ENCODE data around the gene DMD.
"Not testable (repeated sequence)": the region's sequence is repeated elsewhere in the genome, so short reads cannot be mapped to it uniquely, and the experiment has no call there.

DMD gene

DNA sequence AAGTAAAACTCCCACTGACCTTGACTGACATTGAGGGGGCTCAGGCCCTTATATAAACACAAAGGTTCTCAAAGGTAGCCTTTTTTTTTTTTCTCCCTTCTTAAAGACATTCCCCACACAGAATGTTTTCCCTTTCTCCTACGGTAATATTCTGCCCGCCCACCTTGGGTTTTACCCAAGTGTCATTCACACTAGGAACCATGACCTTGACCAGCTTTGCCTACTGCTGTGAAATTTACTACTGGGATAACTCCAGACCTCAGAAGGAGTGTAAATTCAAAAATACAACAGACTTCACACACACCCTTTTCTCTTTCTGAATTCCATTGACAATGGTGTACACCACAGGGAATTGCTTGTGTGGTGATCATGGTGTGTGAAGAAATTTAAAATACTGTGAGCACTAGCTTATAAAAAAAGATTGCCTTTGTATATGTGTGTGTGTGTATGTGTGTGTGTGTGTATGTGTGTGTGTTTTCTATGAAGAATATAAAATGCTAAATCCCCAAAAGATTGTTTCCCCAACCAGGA lies 1550.0 kb downstream of the DMD start:
- no peak for DNase-seq

DNA sequence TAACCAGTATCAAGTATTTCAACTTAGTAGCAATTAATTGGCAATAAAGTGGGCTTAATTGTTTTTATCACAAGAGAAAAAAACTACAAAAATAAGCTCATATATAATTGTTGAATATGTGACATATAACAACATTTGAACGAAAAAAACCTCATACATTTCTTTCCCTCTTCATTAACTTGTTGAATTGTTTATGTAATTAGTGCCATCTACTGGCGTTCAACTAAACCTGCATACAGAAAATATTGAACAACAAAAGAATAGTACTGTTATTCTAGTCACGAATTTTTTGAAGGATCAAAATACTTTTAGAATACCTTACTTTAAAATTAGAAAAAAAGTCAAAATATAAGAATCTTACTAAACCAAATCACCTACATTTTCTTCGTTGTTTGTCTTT lies 1553.0 kb downstream of the DMD start:
- DNase-seq = no peak

DNA sequence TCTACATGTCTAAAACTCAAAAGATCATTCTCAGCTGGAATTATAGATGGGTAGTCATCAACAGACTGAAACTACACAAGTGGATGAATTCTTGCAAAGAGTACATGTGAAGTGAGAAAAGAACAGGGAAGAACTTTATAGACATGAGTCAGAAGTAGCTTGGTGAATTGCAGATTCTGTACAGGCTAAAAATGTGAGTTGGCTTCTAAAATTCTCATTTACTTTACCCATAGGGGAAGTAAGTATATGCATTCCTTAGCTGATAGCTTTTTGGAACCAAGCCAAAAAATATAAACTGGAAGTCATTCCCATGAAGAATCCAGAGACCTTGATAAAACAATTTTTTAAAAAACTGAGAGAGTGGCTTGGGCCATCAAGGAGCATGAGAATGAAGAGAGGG lies 1555.3 kb downstream of the DMD start:
- DNase-seq = no peak

DNA sequence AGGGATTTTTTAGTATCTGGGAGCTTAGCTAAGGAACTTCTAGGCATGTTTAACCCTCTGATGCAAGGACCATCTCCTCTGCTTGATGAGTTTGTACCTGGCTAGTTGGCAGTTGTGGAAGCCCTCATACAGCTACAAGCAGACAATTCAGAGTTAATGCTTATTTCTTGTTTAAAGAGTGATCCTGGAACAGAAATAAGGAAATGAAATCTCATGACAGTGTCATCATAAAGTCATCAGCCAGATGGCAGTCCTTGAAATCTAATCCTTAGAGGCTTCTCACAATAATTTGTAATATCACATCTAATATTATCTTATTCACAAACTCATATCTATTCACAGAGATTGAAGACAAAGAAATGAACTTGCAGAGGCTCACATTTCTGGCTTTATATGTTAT lies 1557.9 kb downstream of the DMD start:
- no peak for DNase-seq

DNA sequence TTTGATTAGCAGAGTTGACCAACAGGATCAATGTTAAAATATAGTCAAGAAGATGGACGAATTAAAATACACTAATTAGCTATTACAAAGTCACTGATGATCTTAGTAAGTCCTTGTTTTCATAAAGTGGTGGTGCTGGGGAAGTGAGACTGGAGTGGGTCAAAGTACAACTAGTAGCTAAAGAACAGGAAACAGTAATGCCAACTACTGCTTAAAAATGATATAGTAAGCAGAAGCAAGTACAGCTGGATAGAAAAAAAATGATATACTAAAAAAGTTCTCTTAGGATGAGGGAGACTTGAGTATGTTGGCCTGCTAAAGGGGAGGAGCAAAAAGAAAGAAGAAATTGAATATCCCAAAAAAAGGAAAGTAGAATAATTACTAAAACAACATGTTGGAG lies 1558.7 kb downstream of the DMD start:
- no peak for DNase-seq

DNA sequence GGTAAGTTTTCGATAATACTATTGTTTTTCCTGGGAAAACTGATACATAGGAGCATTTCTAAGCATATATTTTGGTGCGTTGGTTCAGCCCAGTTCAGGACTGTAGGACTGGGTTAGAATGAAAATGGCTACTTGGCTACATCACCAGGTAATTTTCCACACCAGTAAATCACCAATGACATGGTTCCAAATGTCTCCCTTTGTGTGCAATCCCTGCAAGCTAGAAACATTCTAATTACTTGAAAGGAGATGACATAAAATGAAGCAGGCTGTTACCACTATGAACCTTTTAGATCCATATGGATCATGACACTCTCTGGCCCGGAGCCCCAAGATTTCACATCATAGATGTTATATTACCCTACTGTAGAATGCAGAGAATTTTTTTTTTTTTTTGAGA lies 1562.1 kb downstream of the DMD start:
- DNase-seq = no peak

DNA sequence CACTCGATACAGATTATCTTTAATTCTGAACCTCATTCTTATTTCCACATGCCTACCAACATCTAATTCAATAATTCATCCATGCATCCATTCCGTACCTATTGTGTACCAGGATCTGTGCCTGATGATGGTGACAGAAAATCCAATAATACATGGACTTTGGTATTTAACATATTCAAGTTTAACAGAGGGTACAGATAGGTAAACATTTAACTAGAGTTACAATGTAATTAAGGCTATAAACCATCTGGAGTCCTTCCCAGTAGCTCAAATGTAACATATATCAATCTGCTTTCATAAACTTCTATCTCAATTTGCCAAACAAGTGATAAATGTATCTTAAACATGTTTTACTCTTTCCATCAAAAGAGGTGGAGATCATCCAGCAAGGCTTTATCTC lies 1578.0 kb downstream of the DMD start:
- no peak for DNase-seq

DNA sequence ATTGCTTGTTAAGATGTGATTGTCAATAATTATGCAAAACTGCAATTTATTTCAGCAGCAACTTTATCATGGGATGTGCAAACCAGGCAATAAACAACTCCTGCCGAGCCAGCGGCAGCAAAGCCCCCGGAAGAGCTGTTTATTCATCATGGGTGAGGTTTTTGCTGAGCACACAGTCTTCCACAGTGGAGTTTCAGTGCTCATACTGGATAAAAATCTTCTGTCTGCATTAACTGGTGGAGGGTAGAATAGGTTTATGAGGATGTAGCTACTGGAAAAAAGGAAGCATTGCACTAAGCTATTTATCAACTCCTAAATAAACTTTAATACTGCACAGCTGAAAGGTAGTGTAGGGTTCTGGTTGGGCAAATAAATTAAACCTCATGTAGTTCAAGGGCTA lies 1582.2 kb downstream of the DMD start:
- no peak for DNase-seq

DNA sequence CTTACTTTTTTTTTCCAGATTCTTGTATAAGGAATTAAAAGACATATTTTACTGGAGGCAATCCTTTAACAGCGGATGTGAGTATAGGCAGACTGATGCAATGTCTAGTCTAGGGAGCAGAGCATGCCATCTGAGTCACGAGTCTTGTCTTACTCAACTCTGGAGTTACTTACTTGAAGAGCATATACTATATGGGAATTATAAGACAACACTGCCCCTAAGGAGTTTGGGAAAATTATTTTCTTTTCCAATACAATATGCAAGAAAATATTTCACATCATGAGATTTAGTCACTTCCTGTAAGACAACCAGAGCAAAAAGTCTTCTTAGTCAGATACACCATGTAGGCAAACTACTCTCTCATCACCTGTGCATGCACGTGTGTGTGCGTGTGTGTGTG lies 1602.2 kb downstream of the DMD start:
- no peak for DNase-seq

DNA sequence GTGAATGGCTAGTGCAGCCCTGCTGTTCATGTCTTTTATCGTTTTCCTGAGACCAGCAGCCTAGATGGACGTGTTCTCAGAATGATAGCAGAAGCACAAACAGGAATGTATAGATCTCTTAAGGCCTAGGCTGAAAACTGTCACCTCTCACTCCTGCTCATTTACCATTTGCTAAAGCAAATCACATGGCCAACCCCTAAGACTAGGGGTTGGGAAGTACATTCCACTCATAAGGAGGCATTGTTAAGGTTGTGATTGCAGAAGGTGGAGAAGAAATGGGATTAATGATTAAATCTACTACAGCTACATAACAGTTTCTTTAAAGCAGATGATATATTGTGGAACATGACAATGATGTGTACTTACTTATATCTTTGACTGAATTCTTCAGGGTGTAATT lies 1602.7 kb downstream of the DMD start:
- DNase-seq = no peak

DNA sequence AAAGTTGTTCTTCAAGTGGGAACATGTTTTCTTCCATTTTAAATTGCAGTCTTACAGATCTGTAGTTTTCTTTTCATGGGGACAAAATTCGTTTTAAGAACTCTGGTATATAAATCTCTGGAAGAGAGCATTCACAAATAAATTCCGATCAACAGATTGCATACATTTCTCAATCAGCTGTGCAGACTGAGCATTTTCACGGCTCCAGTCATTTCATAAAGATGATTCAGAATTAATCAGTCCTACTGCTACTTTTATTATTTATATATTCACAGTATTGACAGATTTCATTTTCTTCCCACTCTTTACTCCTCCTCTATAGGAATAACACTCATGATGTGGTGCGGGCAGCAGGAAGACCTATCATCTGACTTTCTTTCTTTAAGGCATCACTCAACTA lies 1604.6 kb downstream of the DMD start:
- no peak for DNase-seq

DNA sequence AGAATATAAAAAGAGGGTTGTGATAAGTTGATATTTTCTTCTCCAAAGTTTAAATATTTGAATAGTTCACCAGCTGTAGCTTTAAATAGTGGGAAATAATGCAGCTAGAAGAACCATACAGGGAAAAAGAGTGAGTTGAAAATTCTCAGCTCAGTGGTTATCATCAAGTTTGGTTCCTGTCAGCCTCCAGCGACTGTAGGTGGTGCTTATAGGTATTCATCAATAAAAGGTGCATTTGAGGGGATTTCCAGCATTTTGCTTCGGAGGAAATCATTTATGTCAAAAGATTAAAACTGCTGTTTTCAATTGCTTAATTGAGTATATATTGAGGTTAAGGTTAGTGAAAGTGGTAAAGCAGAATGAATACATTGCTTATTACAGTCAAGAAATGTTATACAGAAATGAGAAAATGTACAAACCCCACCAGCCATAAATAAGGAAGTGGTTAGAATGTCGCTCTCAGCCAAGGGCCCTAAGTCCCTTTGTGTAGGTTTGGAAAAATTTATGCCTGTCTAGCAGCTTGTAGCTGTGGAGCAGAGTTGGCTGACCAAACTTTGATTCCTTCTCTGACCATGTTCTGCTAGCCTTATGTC lies 1606.6 kb downstream of the DMD start:
- no peak for DNase-seq

DNA sequence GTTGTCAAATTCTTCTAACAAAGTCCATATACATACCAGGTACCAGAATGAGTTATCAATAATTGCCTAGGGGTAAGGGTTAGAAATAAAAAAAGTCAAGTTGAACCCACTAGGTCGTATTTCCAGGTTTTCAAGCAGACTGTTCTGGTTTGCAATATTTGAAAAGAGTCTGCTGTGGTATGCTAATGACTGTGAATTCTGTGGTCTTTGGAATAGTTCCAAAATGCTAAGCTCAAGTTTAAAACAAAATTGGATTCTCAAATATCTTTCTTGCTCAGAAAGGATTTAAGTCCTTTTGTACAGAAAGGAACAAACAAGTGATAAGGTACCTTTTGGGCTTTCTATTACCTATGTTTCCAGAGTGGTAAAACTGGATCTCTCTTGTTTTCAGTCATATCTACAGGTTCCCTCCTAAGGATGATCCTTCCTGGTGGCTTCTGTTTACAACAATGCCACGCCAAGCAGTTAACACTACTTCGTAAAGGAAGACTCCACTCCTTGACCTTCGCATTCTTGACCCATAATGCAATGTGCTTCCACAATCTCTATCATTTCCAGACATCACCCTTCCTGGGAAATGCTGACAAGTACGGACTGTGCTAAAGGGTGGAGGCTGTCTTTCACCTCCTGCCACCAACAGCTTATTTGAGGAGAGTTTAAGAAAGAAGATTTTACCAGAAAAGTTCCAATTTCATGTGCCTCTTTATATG lies 1607.8 kb downstream of the DMD start:
- no peak for DNase-seq

DNA sequence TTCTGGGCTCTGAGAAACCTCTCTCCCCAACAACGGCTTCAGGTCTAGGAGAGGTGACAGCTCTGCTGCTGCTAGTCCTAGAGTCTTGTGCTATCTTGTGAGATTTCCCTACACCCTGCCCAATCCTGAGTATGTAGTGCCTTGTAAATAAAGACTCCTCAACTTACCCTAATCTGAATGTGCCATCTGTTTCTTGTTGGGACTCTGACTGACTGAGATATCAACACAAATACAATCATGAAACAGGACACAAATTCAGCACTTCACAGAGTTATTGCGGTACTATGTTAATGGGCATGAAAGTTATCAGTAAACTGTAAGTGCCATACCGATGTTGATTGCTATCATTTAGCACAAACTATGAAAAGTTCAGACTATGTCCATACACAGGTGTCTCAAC lies 1610.5 kb downstream of the DMD start:
- no peak for DNase-seq

DNA sequence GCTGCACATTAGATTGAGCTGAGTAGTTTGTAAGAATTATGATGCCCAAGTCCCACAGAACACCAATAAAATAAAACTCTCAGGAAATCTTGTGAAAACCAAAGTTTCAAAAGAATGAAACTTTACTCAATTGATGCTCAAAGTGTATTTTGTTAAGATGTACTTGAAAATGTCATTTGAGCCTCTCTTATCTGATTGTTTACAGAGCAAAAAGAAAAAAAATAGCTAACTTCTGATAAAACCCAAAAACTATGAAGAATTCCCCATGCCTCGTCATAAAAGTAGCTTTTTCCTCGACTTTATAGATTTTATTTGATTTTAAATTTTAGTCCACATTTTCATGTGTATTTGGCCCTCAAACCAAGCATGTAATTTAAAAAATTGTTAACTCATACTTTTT lies 1618.0 kb downstream of the DMD start:
- DNase-seq = no peak

DNA sequence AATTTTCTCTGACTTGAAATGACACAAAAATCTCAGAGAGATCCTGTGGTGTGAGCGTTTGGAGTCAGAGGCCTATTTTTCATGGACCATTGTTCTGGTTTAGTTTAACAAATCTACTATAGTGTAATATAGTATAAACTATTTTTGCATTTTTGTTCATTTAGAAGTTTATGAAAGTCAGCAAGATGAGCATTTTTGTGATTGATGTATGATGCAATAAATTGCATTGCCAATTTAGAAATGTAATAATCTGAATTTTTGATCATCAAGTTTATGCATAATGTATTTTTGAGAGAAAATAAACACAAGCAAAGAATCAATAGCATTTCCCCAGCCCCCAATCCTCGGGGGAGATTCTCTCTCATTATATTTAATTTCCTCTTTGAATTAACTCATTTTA lies 1620.0 kb downstream of the DMD start:
- DNase-seq = no peak

DNA sequence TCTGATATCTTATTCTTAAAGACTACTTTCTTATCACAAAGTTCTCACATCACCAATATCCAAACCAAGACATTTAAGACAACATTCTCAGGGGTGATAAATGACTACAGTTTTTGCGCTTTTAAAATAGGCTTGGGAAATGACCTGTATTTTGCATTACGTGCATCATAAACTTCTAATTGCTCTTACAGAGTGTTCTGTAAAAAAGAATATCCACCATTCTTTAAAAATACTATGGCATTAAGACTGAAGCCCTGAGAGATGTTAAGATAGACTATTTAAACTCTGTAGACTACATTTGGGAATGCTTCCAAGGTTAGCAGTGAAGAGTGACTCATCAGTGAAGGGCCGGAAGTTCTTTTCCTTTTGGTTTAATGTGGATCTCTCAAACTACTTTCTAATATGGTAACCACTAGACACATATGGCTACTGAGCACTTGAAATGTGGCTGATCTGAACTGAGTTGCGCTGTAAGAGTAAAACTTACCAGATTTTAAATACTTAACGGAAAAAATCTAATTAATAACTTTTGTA lies 1620.7 kb downstream of the DMD start:
- DNase-seq = no peak

DNA sequence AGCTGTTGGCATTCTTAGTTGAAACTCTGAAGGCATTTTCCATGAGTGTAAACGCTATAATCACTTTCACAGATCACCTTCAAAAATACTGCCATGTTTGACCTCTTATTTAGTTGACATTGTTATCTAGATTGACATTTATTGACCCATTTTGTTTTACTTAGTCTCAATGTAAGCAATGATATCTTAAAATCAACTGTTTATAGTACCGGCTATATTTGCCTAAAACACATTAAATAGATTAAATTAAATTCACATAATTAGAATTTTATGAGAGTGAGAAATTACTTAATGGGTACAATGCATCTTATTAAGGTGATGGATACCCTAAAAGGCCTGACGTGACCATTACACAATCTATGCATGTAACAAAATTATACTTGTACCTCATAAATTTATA lies 1621.8 kb downstream of the DMD start:
- no peak for DNase-seq

DNA sequence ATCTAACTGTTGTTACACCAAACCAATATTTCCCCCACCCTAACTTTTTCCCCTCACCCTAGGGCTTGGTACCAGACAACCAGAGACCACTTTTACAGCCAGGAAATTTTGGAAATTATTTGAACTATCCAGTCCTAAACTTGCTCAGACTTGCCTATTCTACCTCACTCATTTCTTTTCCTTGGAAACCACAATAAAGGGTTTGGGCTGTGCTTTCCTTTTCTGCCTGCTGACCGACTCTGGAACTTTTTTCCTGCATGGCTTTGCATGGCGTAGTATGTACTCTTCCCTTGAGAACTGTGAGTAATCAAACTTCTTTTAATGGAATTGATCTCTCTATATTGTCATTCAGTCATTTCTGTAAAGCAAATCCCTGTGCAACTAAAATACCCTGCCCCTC lies 1623.0 kb downstream of the DMD start:
- no peak for DNase-seq

DNA sequence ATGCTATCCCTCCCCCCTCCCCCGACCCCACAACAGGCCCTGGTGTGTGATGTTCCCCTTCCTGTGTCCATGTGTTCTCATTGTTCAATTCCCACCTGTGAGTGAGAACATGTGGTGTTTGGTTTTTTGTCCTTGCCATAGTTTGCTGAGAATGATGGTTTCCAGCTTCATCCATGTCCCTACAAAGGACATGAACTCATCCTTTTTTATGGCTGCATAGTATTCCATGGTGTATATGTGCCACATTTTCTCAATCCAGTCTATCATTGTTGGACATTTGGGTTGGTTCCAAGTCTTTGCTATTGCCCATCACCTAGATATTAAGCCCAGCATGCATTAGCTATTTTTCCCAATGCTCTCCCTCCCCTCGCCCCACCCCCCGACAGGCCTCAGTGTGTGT lies 1627.5 kb downstream of the DMD start:
- not testable (repeated sequence) for DNase-seq

DNA sequence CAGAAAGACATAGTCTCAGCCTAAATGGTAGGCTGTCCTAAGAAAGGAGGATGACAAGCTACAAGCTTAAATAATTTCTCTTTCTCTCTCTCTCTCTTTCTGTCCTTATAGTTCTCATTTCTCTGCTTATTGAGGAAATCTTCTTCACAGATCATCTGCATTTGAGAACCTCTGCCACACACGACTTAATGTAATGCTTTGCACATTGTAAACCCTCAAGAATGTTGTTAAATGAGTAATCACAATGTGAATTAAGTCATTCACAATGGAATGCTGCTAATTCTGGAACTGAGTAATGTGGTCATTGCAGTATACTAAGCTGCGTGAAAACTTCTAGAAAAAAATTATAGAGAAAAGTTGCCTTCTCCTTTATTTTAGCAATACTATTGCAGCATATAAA lies 1630.6 kb downstream of the DMD start:
- no peak for DNase-seq

DNA sequence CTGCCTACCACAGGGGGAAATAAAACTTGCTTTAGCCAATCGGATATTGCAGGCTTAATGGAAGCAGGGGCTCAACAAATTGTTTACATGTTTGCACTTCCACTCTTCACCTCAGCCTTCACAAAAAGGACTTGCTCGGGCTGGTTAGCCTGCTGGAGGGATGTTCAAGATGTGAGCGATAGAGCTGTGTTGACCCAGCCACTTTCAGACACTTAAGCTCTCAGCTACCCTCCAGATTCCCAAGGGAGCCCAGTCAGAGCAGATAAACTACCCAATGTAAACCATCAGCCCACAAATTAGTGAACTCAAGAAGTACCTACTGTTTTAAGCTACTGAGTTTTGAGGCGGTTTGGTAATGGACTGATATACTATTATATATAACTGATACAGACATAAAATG lies 1631.1 kb downstream of the DMD start:
- no peak for DNase-seq

DNA sequence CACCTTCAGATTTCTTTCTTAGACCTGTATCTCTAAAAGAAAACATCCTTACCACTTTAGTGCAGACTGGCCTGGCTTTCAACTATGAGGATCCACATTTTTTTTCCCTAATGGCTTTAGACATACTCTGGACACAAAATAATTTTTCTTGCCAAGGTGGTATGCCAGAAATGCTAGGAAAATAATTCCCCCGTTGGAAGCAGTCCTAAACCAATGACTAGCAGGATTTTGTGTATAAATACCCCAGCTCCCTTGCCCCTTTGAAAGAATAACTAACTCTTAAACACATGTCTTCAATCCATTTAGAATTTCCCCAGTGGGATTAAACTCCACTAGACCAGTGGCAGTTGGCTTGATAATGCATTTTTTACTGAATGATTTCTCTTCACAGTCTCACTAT lies 1639.0 kb downstream of the DMD start:
- DNase-seq = no peak

DNA sequence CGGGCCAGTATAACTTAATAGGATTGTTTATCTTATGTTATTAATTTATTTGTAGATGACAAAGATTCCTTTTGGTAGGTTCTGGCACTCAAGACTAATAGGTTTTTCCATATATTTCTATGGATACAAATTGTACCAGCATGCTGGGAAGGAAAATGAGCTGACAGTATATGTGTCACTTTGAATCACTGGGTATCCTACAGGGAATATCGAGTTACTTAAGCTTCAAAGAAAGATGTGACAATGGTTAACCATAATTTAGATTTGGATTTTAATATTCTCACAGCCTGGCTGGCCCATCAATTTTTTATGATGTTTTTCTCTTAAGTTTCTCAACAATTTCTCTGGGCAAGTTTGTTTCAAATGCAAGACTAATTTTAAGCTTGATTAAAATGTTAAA lies 1640.7 kb downstream of the DMD start:
- DNase-seq = no peak

DNA sequence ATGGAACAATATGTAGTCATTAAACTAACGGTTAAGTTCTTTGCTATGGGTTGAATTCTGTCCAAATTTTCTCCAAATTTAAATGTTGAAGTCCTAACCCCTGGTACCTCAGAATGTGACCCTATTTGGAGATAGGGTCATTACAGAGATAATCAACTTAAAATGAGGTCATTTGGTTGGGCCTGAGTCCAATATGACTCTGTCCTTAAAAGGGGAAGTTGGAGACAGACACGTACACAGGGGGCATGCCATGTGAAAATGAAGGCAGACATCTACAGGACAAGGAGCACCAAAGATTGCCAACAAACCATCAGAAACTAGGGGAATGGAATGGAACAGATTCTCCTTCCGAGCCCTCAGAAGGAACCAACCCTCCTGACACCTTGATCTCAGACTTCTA lies 1647.6 kb downstream of the DMD start:
- DNase-seq = no peak

Data from activated CD8-positive, alpha-beta memory T cell treated with anti-CD3 and anti-CD28 coated beads, Interleukin-2, amount 50 U/mL, for 4 hours (primary cell).